ENCODE data around the gene CAMK1D. TPM values are rescaled to one million over a fixed set of nuclear protein-coding genes. Genes with fewer than 3 reads are reported as not detected.

The CAMK1D gene
- total RNA-seq, 1 experiment from 2014 or later = 10.2 TPM

DNA sequence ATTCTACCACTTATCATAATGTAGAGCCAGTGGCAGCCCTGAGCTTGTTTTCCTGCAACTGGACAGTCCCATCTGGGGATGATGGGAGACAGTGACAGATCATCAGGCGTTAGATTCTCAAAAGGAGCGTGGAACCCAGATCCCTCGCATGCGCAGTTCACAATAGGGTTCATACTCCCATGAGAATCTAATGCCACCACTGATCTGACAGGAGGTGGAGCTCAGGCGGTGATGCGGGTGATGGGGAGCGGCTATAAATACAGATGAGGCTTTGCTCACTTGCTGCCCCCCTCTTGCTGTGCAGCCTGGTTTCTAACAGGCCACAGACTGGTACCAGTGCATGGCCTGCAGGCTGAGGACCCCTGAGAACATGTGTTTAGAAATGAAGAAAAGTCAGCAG lies 260.1 kb downstream of the CAMK1D start (continued):
- TF ChIP-seq, protein P1, sequence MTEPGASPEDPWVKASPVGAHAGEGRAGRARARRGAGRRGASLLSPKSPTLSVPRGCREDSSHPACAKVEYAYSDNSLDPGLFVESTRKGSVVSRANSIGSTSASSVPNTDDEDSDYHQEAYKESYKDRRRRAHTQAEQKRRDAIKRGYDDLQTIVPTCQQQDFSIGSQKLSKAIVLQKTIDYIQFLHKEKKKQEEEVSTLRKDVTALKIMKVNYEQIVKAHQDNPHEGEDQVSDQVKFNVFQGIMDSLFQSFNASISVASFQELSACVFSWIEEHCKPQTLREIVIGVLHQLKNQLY (CRISPR knock-in tag; IDR thresholded peaks at IDR 0.05) = no peak
- TF ChIP-seq, protein P2, sequence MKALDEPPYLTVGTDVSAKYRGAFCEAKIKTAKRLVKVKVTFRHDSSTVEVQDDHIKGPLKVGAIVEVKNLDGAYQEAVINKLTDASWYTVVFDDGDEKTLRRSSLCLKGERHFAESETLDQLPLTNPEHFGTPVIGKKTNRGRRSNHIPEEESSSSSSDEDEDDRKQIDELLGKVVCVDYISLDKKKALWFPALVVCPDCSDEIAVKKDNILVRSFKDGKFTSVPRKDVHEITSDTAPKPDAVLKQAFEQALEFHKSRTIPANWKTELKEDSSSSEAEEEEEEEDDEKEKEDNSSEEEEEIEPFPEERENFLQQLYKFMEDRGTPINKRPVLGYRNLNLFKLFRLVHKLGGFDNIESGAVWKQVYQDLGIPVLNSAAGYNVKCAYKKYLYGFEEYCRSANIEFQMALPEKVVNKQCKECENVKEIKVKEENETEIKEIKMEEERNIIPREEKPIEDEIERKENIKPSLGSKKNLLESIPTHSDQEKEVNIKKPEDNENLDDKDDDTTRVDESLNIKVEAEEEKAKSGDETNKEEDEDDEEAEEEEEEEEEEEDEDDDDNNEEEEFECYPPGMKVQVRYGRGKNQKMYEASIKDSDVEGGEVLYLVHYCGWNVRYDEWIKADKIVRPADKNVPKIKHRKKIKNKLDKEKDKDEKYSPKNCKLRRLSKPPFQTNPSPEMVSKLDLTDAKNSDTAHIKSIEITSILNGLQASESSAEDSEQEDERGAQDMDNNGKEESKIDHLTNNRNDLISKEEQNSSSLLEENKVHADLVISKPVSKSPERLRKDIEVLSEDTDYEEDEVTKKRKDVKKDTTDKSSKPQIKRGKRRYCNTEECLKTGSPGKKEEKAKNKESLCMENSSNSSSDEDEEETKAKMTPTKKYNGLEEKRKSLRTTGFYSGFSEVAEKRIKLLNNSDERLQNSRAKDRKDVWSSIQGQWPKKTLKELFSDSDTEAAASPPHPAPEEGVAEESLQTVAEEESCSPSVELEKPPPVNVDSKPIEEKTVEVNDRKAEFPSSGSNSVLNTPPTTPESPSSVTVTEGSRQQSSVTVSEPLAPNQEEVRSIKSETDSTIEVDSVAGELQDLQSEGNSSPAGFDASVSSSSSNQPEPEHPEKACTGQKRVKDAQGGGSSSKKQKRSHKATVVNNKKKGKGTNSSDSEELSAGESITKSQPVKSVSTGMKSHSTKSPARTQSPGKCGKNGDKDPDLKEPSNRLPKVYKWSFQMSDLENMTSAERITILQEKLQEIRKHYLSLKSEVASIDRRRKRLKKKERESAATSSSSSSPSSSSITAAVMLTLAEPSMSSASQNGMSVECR (CRISPR knock-in tag; IDR thresholded peaks at IDR 0.05; ENCODE audit: borderline replicate concordance) = no peak
- TF ChIP-seq ATF1 (CRISPR knock-in tag; IDR thresholded peaks at IDR 0.05) = no peak
- TF ChIP-seq, protein P3, sequence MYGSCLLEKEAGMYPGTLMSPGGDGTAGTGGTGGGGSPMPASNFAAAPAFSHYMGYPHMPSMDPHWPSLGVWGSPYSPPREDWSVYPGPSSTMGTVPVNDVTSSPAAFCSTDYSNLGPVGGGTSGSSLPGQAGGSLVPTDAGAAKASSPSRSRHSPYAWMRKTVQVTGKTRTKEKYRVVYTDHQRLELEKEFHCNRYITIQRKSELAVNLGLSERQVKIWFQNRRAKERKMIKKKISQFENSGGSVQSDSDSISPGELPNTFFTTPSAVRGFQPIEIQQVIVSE (CRISPR knock-in tag; IDR thresholded peaks at IDR 0.05; ENCODE audit: borderline replicate concordance) = no peak
- TF ChIP-seq, protein P4, sequence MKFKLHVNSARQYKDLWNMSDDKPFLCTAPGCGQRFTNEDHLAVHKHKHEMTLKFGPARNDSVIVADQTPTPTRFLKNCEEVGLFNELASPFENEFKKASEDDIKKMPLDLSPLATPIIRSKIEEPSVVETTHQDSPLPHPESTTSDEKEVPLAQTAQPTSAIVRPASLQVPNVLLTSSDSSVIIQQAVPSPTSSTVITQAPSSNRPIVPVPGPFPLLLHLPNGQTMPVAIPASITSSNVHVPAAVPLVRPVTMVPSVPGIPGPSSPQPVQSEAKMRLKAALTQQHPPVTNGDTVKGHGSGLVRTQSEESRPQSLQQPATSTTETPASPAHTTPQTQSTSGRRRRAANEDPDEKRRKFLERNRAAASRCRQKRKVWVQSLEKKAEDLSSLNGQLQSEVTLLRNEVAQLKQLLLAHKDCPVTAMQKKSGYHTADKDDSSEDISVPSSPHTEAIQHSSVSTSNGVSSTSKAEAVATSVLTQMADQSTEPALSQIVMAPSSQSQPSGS (CRISPR knock-in tag; IDR thresholded peaks at IDR 0.05; ENCODE audit: borderline replicate concordance, low read depth) = no peak
- TF ChIP-seq, protein P5, sequence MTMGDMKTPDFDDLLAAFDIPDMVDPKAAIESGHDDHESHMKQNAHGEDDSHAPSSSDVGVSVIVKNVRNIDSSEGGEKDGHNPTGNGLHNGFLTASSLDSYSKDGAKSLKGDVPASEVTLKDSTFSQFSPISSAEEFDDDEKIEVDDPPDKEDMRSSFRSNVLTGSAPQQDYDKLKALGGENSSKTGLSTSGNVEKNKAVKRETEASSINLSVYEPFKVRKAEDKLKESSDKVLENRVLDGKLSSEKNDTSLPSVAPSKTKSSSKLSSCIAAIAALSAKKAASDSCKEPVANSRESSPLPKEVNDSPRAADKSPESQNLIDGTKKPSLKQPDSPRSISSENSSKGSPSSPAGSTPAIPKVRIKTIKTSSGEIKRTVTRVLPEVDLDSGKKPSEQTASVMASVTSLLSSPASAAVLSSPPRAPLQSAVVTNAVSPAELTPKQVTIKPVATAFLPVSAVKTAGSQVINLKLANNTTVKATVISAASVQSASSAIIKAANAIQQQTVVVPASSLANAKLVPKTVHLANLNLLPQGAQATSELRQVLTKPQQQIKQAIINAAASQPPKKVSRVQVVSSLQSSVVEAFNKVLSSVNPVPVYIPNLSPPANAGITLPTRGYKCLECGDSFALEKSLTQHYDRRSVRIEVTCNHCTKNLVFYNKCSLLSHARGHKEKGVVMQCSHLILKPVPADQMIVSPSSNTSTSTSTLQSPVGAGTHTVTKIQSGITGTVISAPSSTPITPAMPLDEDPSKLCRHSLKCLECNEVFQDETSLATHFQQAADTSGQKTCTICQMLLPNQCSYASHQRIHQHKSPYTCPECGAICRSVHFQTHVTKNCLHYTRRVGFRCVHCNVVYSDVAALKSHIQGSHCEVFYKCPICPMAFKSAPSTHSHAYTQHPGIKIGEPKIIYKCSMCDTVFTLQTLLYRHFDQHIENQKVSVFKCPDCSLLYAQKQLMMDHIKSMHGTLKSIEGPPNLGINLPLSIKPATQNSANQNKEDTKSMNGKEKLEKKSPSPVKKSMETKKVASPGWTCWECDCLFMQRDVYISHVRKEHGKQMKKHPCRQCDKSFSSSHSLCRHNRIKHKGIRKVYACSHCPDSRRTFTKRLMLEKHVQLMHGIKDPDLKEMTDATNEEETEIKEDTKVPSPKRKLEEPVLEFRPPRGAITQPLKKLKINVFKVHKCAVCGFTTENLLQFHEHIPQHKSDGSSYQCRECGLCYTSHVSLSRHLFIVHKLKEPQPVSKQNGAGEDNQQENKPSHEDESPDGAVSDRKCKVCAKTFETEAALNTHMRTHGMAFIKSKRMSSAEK (CRISPR knock-in tag; IDR thresholded peaks at IDR 0.05; ENCODE audit: borderline replicate concordance) = no peak

DNA sequence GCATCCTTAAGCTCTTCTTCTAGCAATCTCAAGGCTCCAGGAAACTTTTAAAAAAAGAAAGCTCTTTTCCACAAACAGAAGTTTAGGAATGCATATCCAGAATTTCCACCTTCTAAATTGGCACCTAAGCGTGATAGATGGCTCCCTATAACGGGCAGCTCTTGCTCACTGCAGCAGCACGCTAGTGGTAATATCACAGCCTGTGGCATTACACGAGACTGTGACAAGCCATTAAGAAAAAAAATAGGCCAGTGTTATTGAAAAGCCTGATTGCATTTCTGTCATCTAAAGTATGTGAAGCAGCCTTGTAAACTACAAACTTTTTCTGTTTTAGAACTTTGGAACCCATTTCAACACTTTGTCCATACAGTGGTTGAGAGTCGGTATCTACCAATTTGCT lies 263.8 kb downstream of the CAMK1D start:
- ChIA-PET POLR2A (no interaction called here), CTCF (no interaction called here)
- H3K27me3 Mint-ChIP-seq (ENCODE audit: low read depth) = no peaks in the 10 kb centered on the region
- H3K4me3 Mint-ChIP-seq = no peak overlapping the region
- H3K4me1 Mint-ChIP-seq = no peaks in the 10 kb centered on the region
- TF ChIP-seq TCF7 (CRISPR knock-in tag; IDR thresholded peaks at IDR 0.05; ENCODE audit: low read depth) (no peak), GTF2I (CRISPR knock-in tag; conservative IDR thresholded peaks at IDR 0.05) (no peak), PRRX2 (CRISPR knock-in tag; IDR thresholded peaks at IDR 0.05) (no peak), CBFB (CRISPR knock-in tag; IDR thresholded peaks at IDR 0.05; ENCODE audit: low read depth) (no peak), TEAD4 (CRISPR knock-in tag; IDR thresholded peaks at IDR 0.05) (no peak), ZNF121 (CRISPR knock-in tag; IDR thresholded peaks at IDR 0.05) (no peak)
- TF ChIP-seq, protein P6, sequence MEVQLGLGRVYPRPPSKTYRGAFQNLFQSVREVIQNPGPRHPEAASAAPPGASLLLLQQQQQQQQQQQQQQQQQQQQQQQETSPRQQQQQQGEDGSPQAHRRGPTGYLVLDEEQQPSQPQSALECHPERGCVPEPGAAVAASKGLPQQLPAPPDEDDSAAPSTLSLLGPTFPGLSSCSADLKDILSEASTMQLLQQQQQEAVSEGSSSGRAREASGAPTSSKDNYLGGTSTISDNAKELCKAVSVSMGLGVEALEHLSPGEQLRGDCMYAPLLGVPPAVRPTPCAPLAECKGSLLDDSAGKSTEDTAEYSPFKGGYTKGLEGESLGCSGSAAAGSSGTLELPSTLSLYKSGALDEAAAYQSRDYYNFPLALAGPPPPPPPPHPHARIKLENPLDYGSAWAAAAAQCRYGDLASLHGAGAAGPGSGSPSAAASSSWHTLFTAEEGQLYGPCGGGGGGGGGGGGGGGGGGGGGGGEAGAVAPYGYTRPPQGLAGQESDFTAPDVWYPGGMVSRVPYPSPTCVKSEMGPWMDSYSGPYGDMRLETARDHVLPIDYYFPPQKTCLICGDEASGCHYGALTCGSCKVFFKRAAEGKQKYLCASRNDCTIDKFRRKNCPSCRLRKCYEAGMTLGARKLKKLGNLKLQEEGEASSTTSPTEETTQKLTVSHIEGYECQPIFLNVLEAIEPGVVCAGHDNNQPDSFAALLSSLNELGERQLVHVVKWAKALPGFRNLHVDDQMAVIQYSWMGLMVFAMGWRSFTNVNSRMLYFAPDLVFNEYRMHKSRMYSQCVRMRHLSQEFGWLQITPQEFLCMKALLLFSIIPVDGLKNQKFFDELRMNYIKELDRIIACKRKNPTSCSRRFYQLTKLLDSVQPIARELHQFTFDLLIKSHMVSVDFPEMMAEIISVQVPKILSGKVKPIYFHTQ (CRISPR knock-in tag; IDR thresholded peaks at IDR 0.05) = no peak
- TF ChIP-seq, protein P2 (CRISPR knock-in tag; IDR thresholded peaks at IDR 0.05; ENCODE audit: borderline replicate concordance) = no peak
- ATAC-seq (no peak), DNase-seq (ENCODE audit: low spot score) (no peak)
- no peak overlapping the region for H3K27ac Mint-ChIP-seq
- H3K9me3 Mint-ChIP-seq = peaks cover 6% of the 10 kb centered on the region; the same call in 1 of the 2 replicates
- H3K36me3 Mint-ChIP-seq = no peaks in the 10 kb centered on the region

All from WTC11 (cell line).